Suprapubic skin (tissue), 4 donors: ENCODE measurements around the gene KRTAP19-1.

ENCODE experiments used
- EP300 ChIP-seq: sonication (generic); formaldehyde crosslinking; IDR thresholded peaks from one replicate; pipeline ENCODE4 v1.6.1; 2017; ENCODE audit warnings: antibody characterized with exemption
- POLR2A ChIP-seq, 2 donors: fragments of 450-650 bp; IDR thresholded peaks; one replicate each; pipeline ENCODE4 v1.6.1; 2017; ENCODE audit warnings: antibody characterized with exemption in 2 of 2, mild to moderate bottlenecking in 2 of 2, moderate library complexity in 2 of 2
- POLR2AphosphoS5 ChIP-seq, 3 donors: sonication (generic); formaldehyde crosslinking; IDR thresholded peaks; one replicate each; pipeline ENCODE4 v1.6.1; 2017; ENCODE audit warnings: antibody characterized with exemption in 3 of 3
- TF ChIP-seq, protein P1 (sequence below), 2 donors: fragments of 200-600 bp in 1 of 2; fragments of 450-650 bp in 1 of 2; sonication (generic) in 1 of 2; IDR thresholded peaks; one replicate each; pipeline ENCODE4 v1.5.1; 2016 to 2019; ENCODE audit warnings: antibody characterized with exemption in 2 of 2, mild to moderate bottlenecking in 1 of 2, moderate library complexity in 1 of 2

DNA sequence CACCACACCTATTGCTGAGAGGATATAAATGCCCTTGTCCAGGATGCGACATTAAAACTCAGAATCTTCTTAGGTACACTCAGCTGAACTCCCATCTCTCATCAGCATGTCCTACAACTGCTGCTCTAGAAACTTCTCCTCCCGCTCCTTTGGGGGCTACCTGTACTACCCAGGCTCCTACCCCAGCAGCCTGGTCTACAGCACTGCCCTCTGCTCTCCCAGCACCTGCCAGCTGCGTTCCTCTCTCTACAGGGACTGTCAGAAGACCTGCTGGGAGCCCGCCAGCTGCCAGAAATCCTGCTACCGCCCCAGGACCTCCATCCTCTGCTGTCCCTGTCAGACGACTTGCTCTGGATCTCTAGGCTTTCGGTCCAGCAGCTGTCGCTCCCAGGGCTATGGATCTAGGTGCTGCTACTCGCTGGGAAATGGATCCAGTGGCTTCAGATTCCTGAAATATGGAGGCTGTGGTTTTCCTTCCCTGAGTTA, 50.0 kb downstream of the KRTAP19-1 start, which contains the start of gene KRTAP13-4:
- TF ChIP-seq, protein P1, sequence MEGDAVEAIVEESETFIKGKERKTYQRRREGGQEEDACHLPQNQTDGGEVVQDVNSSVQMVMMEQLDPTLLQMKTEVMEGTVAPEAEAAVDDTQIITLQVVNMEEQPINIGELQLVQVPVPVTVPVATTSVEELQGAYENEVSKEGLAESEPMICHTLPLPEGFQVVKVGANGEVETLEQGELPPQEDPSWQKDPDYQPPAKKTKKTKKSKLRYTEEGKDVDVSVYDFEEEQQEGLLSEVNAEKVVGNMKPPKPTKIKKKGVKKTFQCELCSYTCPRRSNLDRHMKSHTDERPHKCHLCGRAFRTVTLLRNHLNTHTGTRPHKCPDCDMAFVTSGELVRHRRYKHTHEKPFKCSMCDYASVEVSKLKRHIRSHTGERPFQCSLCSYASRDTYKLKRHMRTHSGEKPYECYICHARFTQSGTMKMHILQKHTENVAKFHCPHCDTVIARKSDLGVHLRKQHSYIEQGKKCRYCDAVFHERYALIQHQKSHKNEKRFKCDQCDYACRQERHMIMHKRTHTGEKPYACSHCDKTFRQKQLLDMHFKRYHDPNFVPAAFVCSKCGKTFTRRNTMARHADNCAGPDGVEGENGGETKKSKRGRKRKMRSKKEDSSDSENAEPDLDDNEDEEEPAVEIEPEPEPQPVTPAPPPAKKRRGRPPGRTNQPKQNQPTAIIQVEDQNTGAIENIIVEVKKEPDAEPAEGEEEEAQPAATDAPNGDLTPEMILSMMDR (IDR thresholded peaks at IDR 0.05): no peak
- no peak for TF ChIP-seq POLR2A (IDR thresholded peaks at IDR 0.05)
- no peak for TF ChIP-seq EP300
- TF ChIP-seq POLR2AphosphoS5 (IDR thresholded peaks at IDR 0.05): no peak
